ENCODE results near the gene DNM2. TPM values are rescaled to one million over a fixed set of nuclear protein-coding genes. Genes with fewer than 3 reads are reported as not detected.

DNM2 gene
- total and polyA plus RNA-seq, 10 of the 15 experiments (the other 5 are each of a cell fraction or from before 2014, with no cell fraction given): 1.2 to 146 (median 68.9) TPM

DNA sequence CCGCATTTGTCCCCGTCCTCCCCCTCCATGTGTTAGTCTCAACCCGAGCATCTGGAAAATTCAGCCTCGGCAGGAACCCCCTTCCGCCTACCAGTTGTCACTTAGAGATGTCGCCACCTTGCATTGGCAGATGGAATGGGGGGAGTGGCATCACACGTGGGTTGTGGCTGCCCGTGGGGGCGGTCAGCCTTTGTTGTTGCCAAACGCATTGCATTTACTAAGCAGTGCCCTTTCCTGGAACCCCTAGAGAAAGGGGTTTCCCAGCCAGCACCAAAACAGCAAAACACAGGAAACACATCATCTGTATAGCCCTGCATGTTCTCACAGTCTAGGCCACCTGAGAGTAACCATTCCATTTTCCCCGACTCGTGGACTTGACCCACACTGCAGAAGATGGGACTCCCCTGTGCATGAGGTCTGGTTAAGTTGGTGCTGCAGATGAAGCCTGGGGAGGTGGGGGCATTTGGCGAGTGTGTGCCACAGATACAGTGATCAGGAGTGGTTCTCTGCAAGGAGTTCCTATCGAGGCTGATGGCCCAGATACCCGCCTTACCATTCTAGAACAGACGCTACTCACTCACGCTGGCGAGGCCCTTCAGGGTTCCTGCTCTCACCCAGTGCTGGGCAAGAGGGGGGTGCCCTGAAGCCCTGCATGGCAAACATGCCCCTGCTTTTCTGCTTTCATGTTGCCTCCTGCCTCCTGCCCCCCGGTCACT, 79.8 kb downstream of the DNM2 start (continued):
- TF ChIP-seq, protein P1, sequence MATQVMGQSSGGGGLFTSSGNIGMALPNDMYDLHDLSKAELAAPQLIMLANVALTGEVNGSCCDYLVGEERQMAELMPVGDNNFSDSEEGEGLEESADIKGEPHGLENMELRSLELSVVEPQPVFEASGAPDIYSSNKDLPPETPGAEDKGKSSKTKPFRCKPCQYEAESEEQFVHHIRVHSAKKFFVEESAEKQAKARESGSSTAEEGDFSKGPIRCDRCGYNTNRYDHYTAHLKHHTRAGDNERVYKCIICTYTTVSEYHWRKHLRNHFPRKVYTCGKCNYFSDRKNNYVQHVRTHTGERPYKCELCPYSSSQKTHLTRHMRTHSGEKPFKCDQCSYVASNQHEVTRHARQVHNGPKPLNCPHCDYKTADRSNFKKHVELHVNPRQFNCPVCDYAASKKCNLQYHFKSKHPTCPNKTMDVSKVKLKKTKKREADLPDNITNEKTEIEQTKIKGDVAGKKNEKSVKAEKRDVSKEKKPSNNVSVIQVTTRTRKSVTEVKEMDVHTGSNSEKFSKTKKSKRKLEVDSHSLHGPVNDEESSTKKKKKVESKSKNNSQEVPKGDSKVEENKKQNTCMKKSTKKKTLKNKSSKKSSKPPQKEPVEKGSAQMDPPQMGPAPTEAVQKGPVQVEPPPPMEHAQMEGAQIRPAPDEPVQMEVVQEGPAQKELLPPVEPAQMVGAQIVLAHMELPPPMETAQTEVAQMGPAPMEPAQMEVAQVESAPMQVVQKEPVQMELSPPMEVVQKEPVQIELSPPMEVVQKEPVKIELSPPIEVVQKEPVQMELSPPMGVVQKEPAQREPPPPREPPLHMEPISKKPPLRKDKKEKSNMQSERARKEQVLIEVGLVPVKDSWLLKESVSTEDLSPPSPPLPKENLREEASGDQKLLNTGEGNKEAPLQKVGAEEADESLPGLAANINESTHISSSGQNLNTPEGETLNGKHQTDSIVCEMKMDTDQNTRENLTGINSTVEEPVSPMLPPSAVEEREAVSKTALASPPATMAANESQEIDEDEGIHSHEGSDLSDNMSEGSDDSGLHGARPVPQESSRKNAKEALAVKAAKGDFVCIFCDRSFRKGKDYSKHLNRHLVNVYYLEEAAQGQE (IDR thresholded peaks at IDR 0.05; ENCODE audit: low read depth, low read length): no peak
- no peak; the same call in 2 of the 3 replicates for TF ChIP-seq POU2F2 (IDR thresholded peaks at IDR 0.05; ENCODE audit: borderline replicate concordance, low read depth, low read length)
- peak; percentile 63; the same call in 1 of the 2 replicates for TF ChIP-seq CHD2 (IDR thresholded peaks at IDR 0.05; ENCODE audit: borderline replicate concordance, low read depth, low read length)
- TF ChIP-seq IKZF1 (conservative IDR thresholded peaks at IDR 0.05): peak; percentile 66
- TF ChIP-seq, protein P2, sequence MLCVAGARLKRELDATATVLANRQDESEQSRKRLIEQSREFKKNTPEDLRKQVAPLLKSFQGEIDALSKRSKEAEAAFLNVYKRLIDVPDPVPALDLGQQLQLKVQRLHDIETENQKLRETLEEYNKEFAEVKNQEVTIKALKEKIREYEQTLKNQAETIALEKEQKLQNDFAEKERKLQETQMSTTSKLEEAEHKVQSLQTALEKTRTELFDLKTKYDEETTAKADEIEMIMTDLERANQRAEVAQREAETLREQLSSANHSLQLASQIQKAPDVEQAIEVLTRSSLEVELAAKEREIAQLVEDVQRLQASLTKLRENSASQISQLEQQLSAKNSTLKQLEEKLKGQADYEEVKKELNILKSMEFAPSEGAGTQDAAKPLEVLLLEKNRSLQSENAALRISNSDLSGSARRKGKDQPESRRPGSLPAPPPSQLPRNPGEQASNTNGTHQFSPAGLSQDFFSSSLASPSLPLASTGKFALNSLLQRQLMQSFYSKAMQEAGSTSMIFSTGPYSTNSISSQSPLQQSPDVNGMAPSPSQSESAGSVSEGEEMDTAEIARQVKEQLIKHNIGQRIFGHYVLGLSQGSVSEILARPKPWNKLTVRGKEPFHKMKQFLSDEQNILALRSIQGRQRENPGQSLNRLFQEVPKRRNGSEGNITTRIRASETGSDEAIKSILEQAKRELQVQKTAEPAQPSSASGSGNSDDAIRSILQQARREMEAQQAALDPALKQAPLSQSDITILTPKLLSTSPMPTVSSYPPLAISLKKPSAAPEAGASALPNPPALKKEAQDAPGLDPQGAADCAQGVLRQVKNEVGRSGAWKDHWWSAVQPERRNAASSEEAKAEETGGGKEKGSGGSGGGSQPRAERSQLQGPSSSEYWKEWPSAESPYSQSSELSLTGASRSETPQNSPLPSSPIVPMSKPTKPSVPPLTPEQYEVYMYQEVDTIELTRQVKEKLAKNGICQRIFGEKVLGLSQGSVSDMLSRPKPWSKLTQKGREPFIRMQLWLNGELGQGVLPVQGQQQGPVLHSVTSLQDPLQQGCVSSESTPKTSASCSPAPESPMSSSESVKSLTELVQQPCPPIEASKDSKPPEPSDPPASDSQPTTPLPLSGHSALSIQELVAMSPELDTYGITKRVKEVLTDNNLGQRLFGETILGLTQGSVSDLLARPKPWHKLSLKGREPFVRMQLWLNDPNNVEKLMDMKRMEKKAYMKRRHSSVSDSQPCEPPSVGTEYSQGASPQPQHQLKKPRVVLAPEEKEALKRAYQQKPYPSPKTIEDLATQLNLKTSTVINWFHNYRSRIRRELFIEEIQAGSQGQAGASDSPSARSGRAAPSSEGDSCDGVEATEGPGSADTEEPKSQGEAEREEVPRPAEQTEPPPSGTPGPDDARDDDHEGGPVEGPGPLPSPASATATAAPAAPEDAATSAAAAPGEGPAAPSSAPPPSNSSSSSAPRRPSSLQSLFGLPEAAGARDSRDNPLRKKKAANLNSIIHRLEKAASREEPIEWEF (IDR thresholded peaks at IDR 0.05; ENCODE audit: insufficient replicate concordance, low read depth, low read length): no peak
- no peak for TF ChIP-seq NR2C2 (IDR thresholded peaks at IDR 0.05; ENCODE audit: borderline replicate concordance, control insufficient read depth, insufficient read length, low read depth)
- TF ChIP-seq ZBED1 (IDR thresholded peaks at IDR 0.05; ENCODE audit: borderline replicate concordance): no peak
- no peak for TF ChIP-seq POLR2AphosphoS2 (IDR thresholded peaks at IDR 0.05; ENCODE audit: low read depth, low read length)
- no peak for TF ChIP-seq RAD21 (IDR thresholded peaks at IDR 0.05; ENCODE audit: insufficient read depth, low read depth, low read length)
- TF ChIP-seq NFIC (IDR thresholded peaks at IDR 0.05; ENCODE audit: low read depth, low read length): no peak
- TF ChIP-seq, protein P3, sequence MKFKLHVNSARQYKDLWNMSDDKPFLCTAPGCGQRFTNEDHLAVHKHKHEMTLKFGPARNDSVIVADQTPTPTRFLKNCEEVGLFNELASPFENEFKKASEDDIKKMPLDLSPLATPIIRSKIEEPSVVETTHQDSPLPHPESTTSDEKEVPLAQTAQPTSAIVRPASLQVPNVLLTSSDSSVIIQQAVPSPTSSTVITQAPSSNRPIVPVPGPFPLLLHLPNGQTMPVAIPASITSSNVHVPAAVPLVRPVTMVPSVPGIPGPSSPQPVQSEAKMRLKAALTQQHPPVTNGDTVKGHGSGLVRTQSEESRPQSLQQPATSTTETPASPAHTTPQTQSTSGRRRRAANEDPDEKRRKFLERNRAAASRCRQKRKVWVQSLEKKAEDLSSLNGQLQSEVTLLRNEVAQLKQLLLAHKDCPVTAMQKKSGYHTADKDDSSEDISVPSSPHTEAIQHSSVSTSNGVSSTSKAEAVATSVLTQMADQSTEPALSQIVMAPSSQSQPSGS (IDR thresholded peaks at IDR 0.05; ENCODE audit: low read length): 0 out of 2 replicates have a peak, but pooled peaks have one; percentile 23
- TF ChIP-seq, protein P4, sequence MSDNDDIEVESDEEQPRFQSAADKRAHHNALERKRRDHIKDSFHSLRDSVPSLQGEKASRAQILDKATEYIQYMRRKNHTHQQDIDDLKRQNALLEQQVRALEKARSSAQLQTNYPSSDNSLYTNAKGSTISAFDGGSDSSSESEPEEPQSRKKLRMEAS (IDR thresholded peaks at IDR 0.05; ENCODE audit: low read depth, low read length): 0 out of 2 replicates have a peak, but pooled peaks have one; percentile 55
- no peak for TF ChIP-seq MYB (IDR thresholded peaks at IDR 0.05; ENCODE audit: borderline replicate concordance, low read depth, low read length)
- no peak for TF ChIP-seq KDM1A (IDR thresholded peaks at IDR 0.05; ENCODE audit: borderline replicate concordance)
